ENCODE data around the gene FOXD1. TPM values are rescaled to one million over a fixed set of nuclear protein-coding genes. Genes with fewer than 3 reads are reported as not detected.

FOXD1 gene
- polyA plus RNA-seq, 1 donor from 2014 or later = not detected

- H3K27me3 Mint-ChIP-seq = peaks cover 67% of the 10 kb centered on the region
- H3K4me3 Mint-ChIP-seq = no peak overlapping the region
- no peaks in the 10 kb centered on the region for H3K36me3 Mint-ChIP-seq
- peaks cover 0 to 10% (median 3%) of the 10 kb centered on the region in 3 donors for H3K4me1 Mint-ChIP-seq
- peaks cover 0 to 6% (median 3%) of the 10 kb centered on the region in 3 donors for H3K9me3 Mint-ChIP-seq
- H3K27ac Mint-ChIP-seq = peak overlapping the region in 2 of 3 donors; percentile 23 to 63
Measured at GRCh38 chr5:73438645-73439470, 9.7 kb downstream of the FOXD1 start.

DNA sequence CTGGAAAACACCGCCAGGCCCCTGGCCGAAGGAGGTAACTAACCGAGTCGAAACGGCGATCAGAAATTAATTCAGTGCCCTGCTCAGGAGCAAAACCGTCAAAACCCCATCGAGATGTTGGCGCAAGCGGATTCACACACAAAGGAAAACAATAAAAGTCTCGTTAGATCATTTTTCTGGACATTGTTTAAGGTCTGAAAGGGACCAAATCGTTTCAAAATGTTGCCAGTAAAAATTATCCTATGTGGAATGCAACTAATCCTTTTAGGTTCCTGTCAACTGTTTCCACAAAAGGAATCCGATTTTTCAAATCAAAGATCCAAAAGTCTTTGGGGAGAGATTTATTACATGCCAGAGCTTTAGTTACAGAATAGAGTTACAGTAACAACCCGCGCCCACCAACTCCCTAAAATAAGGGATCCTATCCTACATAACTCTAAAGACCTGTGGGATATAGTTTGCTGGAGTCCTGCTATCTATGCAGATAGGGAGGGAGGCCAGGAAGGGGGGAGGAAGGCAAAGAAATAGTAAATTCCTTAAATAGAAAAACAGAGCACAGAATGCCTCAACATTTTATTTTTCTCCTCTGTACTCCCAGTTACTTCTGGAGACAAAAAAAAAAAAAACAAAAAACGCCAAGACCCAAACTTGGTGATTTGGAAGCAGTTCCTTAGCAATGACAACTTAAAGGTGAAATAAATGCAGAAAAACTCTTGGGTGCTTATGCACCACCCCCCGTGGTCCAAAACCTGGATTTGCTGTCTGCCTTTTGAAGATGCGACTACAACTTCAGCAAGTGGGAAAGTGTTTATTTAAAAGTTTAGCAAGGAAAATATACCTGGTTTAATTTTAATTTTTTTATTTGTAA is 10.6 kb downstream of the FOXD1 start:
- peak overlapping the region; percentile 23 to 72 (median 59) for H3K27ac Mint-ChIP-seq
- peak overlapping the region in 1 of 4 donors; percentile 27 for H3K4me3 Mint-ChIP-seq

DNA sequence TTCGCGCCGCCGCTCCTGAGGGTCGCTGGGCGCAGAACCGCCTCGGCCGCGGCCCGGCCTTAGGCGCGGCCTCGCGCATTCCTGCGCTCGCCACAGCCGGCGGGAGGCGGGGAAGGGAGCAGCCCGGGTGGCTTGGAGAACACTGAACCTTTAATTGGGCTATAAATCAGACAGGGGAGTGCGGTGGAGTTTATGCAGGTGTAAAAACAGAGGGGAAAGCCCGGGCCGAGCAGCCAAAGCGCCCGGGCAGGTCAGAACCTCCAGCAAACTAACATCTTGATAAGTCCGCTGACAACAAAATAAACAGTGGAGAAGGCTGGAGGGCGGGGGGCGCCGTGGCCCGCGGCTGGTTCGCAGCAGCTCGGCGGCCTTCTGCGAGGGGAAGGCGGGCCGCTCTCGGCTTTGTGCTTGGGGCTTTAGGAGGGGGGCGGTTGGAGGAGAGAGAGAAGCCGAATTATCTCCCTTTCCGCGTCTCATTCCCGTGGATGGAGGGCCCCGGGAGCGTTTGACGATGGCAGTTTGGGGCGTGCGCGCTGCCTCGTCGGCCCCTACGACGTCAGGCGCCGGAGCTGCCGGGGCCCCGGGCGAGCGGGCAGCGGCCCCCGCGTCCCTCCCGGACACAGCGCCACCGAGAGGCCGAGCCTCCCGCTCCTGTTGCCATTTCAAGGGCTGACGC is 11.3 kb downstream of the FOXD1 start:
- peaks cover 0 to 4% (median 3%) of the 10 kb centered on the region in 3 donors for H3K9me3 Mint-ChIP-seq
- peaks cover 0 to 4% (median 3%) of the 10 kb centered on the region in 3 donors for H3K4me1 Mint-ChIP-seq
- peak overlapping the region in 2 of 3 donors; percentile 47 to 73 for H3K27ac Mint-ChIP-seq
- H3K36me3 Mint-ChIP-seq = no peaks in the 10 kb centered on the region
- peak overlapping the region; percentile 23 to 85 (median 69) for H3K4me3 Mint-ChIP-seq
- H3K27me3 Mint-ChIP-seq = peaks cover 65% of the 10 kb centered on the region

More for the DNA sequence above, 10.6 kb downstream of the FOXD1 start:
- Mint-ChIP-seq H3K4me1 (peaks cover 0 to 8% (median 3%) of the 10 kb centered on the region in 3 donors), H3K9me3 (peaks cover 0 to 5% (median 3%) of the 10 kb centered on the region in 3 donors), H3K36me3 (no peaks in the 10 kb centered on the region), H3K27me3 (peaks cover 68% of the 10 kb centered on the region)

DNA sequence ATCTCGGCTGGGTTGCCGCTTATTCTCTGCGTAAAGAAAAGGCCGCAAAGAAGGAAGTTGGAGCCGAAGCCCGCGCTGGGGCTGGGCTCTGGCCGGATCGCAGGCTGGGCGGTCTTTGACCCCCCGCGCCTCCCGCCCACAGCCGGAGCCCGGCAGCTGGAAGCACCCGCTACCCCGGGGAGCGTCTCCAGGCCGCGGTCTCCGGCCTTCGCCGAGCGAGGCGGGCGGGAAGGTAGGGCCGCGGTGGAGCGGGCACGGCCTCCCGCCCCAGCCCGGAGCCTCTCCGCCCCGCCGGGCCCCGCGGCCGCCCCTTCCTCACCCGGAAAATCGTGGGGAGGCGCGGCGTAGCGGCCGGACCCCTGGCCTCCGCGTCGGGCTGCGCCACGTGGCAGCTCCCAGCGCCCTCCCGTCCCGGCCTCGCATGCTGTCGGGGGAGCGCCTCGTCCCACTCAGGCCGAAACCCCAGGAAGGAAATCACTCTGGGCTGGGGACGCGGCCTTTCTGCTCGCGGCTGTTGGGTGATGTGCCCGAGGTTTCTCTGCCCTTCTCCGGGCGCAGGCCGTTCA is 12.0 kb downstream of the FOXD1 start:
- peaks cover 0 to 4% (median 3%) of the 10 kb centered on the region in 3 donors for H3K9me3 Mint-ChIP-seq
- peaks cover 0 to 4% (median 3%) of the 10 kb centered on the region in 3 donors for H3K4me1 Mint-ChIP-seq
- H3K36me3 Mint-ChIP-seq = no peaks in the 10 kb centered on the region
- peak overlapping the region in 2 of 3 donors; percentile 47 to 59 for H3K27ac Mint-ChIP-seq
- peak overlapping the region in 2 of 4 donors; percentile 23 to 85 for H3K4me3 Mint-ChIP-seq
- peaks cover 58% of the 10 kb centered on the region for H3K27me3 Mint-ChIP-seq

GRCh38 chr5:73435759-73436534 is 12.6 kb downstream of the FOXD1 start:
- Mint-ChIP-seq H3K9me3 (peaks cover 0 to 4% (median 3%) of the 10 kb centered on the region in 3 donors), H3K4me1 (peaks cover 0 to 4% (median 3%) of the 10 kb centered on the region in 3 donors), H3K36me3 (no peaks in the 10 kb centered on the region), H3K4me3 (peak overlapping the region in 2 of 4 donors; percentile 32 to 63), H3K27ac (peak overlapping the region; percentile 51 to 95 (median 69)), H3K27me3 (peaks cover 55% of the 10 kb centered on the region)

GRCh38 chr5:73434907-73435306 is 13.7 kb downstream of the FOXD1 start:
- Mint-ChIP-seq H3K27ac (peak overlapping the region in 2 of 3 donors; percentile 51 to 69), H3K4me1 (peaks cover 0 to 4% (median 3%) of the 10 kb centered on the region in 3 donors), H3K4me3 (no peak overlapping the region), H3K36me3 (no peaks in the 10 kb centered on the region), H3K27me3 (peaks cover 51% of the 10 kb centered on the region), H3K9me3 (peaks cover 0 to 3% (median 2%) of the 10 kb centered on the region in 3 donors)

- Mint-ChIP-seq H3K4me3 (peak overlapping the region in 1 of 4 donors; percentile 23), H3K27me3 (peaks cover 49% of the 10 kb centered on the region), H3K36me3 (no peaks in the 10 kb centered on the region), H3K9me3 (peaks cover 0 to 3% (median 2%) of the 10 kb centered on the region in 3 donors), H3K27ac (peak overlapping the region in 1 of 3 donors; percentile 69), H3K4me1 (peaks cover 0 to 4% (median 3%) of the 10 kb centered on the region in 3 donors)
Measured at GRCh38 chr5:73434461-73434860, 14.1 kb downstream of the FOXD1 start.

- H3K9me3 Mint-ChIP-seq = peaks cover 0 to 3% (median 2%) of the 10 kb centered on the region in 3 donors
- H3K36me3 Mint-ChIP-seq = no peaks in the 10 kb centered on the region
- H3K27ac Mint-ChIP-seq = no peak overlapping the region
- peaks cover 49% of the 10 kb centered on the region for H3K27me3 Mint-ChIP-seq
- peaks cover 0 to 4% (median 3%) of the 10 kb centered on the region in 3 donors for H3K4me1 Mint-ChIP-seq
- no peak overlapping the region for H3K4me3 Mint-ChIP-seq
Measured at GRCh38 chr5:73433982-73434342, 14.6 kb downstream of the FOXD1 start.

DNA sequence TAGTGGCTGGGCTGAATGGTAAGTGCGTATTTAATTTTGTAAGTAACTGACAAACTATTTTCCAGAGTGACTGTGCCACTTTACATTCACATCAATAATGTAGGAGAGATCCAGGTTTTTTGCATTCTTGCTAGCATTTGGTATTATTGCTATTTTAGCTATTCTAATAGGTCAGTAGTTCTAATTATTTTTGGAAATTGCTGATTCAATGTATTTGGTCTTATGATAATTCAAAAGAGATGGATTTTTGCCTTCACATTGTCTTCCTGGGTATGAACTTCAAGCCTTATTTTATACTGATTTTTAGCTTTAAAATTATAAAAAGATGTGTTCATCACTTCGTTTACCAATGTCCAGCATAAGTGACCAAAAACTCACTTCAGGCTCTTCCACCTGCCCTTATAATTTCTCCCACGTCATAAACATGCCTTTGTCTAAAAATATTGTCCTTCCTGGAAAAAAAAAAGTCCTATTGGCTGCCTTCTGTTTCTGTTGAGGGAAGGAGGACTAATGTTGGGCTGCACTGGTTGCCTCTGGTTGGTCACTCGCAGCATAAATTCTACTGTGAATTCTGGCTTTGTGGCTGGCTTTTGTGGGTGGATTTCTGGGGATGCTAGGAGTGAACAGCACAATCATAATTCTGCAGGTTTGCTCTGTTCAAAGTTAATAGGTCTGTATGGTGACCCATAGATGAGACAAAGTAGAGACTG is 15.2 kb downstream of the FOXD1 start:
- Mint-ChIP-seq H3K27me3 (peaks cover 44% of the 10 kb centered on the region), H3K4me1 (peaks cover 0 to 4% (median 3%) of the 10 kb centered on the region in 3 donors), H3K36me3 (no peaks in the 10 kb centered on the region), H3K4me3 (no peak overlapping the region), H3K27ac (no peak overlapping the region), H3K9me3 (peaks cover 0 to 3% (median 2%) of the 10 kb centered on the region in 3 donors)

GRCh38 chr5:73431204-73431851 is 17.2 kb downstream of the FOXD1 start:
- H3K27me3 Mint-ChIP-seq = peaks cover 33% of the 10 kb centered on the region
- no peaks in the 10 kb centered on the region for H3K36me3 Mint-ChIP-seq
- peaks cover 0 to 4% (median 0%) of the 10 kb centered on the region in 3 donors for H3K4me1 Mint-ChIP-seq
- H3K4me3 Mint-ChIP-seq = no peak overlapping the region
- H3K27ac Mint-ChIP-seq = no peak overlapping the region
- peaks cover 0 to 3% (median 0%) of the 10 kb centered on the region in 3 donors for H3K9me3 Mint-ChIP-seq

DNA sequence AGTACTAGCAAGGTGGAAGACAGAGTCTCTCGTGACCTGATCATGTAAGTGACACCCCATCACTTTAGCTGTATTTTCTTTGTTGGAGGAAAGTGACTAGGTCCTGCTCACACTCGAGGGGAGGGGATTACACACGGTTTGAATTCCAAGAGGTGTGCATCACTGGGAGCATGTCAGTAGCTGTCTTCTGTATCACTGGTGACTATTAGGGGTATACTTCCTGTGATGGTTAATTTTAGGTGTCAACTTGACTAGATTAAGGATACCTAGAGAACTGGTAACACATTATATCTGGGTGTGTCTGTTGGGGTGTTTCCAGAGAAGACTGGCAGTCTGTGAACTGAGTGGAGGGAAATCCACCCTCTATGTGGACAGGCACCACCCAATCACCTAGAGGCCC is 22.5 kb downstream of the FOXD1 start:
- H3K27me3 Mint-ChIP-seq = peaks cover 39% of the 10 kb centered on the region
- no peak overlapping the region for H3K4me3 Mint-ChIP-seq
- no peaks in the 10 kb centered on the region for H3K4me1 Mint-ChIP-seq
- peaks cover 0 to 2% (median 0%) of the 10 kb centered on the region in 3 donors for H3K9me3 Mint-ChIP-seq
- no peaks in the 10 kb centered on the region for H3K36me3 Mint-ChIP-seq
- no peak overlapping the region for H3K27ac Mint-ChIP-seq

- H3K9me3 Mint-ChIP-seq = peaks cover 2 to 7% (median 5%) of the 10 kb centered on the region in 3 donors
- peaks cover 48% of the 10 kb centered on the region for H3K27me3 Mint-ChIP-seq
- H3K27ac Mint-ChIP-seq = no peak overlapping the region
- H3K4me3 Mint-ChIP-seq = no peak overlapping the region
- no peaks in the 10 kb centered on the region for H3K36me3 Mint-ChIP-seq
- H3K4me1 Mint-ChIP-seq = peaks cover 0 to 8% (median 5%) of the 10 kb centered on the region in 3 donors
Measured at GRCh38 chr5:73424556-73424977, 24.0 kb downstream of the FOXD1 start.

All from IgD-negative memory B cell (primary cell).